SK-N-SH treated with all-trans-retinoic acid at 6 μM for 48 hours (cell line): Measurements from ENCODE around the gene ANK3.
A peak's percentile ranks its signal among the peaks of the same experiment; 100 is the strongest.

Experiments
- ATAC-seq: fragments of 200-7000 bp; cut with Tn5 transposase; 3 replicates; pipeline ENCODE4 v1.9.1; 2020; ENCODE audit warnings: mild to moderate bottlenecking, moderate library complexity
- ARNTL ChIP-seq: fragments of 450-650 bp; formaldehyde crosslinking; IDR thresholded peaks from 2 replicates; pipeline ENCODE4 v1.5.0; 2020; ENCODE audit warnings: low read depth, mild to moderate bottlenecking, moderate library complexity, borderline replicate concordance
- CREB5 ChIP-seq: fragments of 250-450 bp; sonication (Bioruptor Pico); IDR thresholded peaks from 2 replicates; pipeline ENCODE4 v1.5.1; 2020; ENCODE audit warnings: low read depth, mild to moderate bottlenecking, moderate library complexity
- CSDC2 ChIP-seq: fragments of 250-450 bp; sonication (Bioruptor Pico); IDR thresholded peaks from 2 replicates; pipeline ENCODE4 v1.5.0; 2020; ENCODE audit warnings: mild to moderate bottlenecking, moderate library complexity
- ISL1 ChIP-seq: fragments of 250-450 bp; sonication (Bioruptor Pico); IDR thresholded peaks from 2 replicates; pipeline ENCODE4 v2.1.2; 2022; ENCODE audit warnings: mild to moderate bottlenecking, moderate library complexity
- OSR1 ChIP-seq: fragments of 250-450 bp; sonication (Bioruptor Pico); IDR thresholded peaks from 2 replicates; pipeline ENCODE4 v1.8.0; 2022; ENCODE audit warnings: moderate library complexity, mild to moderate bottlenecking, inconsistent platforms
- PATZ1 ChIP-seq: fragments of 250-450 bp; sonication (Bioruptor Pico); IDR thresholded peaks from 2 replicates; pipeline ENCODE4 v1.8.0; 2020; ENCODE audit warnings: mild to moderate bottlenecking, moderate library complexity, borderline replicate concordance
- POU6F1 ChIP-seq: fragments of 250-450 bp; sonication (Bioruptor Pico); IDR thresholded peaks from 2 replicates; pipeline ENCODE4 v1.8.0; 2021; ENCODE audit warnings: low read depth, mild to moderate bottlenecking, moderate library complexity, borderline replicate concordance
- PPARA ChIP-seq: fragments of 250-450 bp; sonication (Bioruptor Pico); IDR thresholded peaks from 2 replicates; pipeline ENCODE4 v1.5.0; 2020; ENCODE audit warnings: mild to moderate bottlenecking, borderline replicate concordance
- RARB ChIP-seq: fragments of 250-450 bp; sonication (Bioruptor Pico); IDR thresholded peaks from 2 replicates; pipeline ENCODE4 v1.8.0; 2021; ENCODE audit warnings: mild to moderate bottlenecking, moderate library complexity
- SNAI2 ChIP-seq: fragments of 250-450 bp; sonication (Bioruptor Pico); IDR thresholded peaks from 2 replicates; pipeline ENCODE4 v1.5.0; 2020; ENCODE audit warnings: mild to moderate bottlenecking, moderate library complexity
- TOX ChIP-seq: fragments of 250-450 bp; sonication (Bioruptor Pico); IDR thresholded peaks from 2 replicates; pipeline ENCODE4 v1.8.0; 2021; ENCODE audit warnings: mild to moderate bottlenecking, moderate library complexity, borderline replicate concordance
- TSHZ2 ChIP-seq: fragments of 250-450 bp; sonication (Bioruptor Pico); IDR thresholded peaks from 2 replicates; pipeline ENCODE4 v1.5.0; 2020; ENCODE audit warnings: mild to moderate bottlenecking, moderate library complexity
- ZC3H10 ChIP-seq: fragments of 250-450 bp; sonication (Bioruptor Pico); IDR thresholded peaks from 2 replicates; pipeline ENCODE4 v1.5.1; 2021; ENCODE audit warnings: mild to moderate bottlenecking, moderate library complexity
- ZFP3 ChIP-seq: fragments of 250-450 bp; sonication (Bioruptor Pico); IDR thresholded peaks from 2 replicates; pipeline ENCODE4 v1.5.0; 2020; ENCODE audit warnings: mild to moderate bottlenecking, moderate library complexity
- ZNF565 ChIP-seq: fragments of 450-650 bp; formaldehyde crosslinking; conservative IDR thresholded peaks from 2 replicates; pipeline ENCODE4 v1.5.0; 2020; ENCODE audit warnings: low read depth, mild to moderate bottlenecking, moderate library complexity
- ZNF70 ChIP-seq: fragments of 450-650 bp; formaldehyde crosslinking; IDR thresholded peaks from 2 replicates; pipeline ENCODE4 v1.5.0; 2020; ENCODE audit warnings: mild to moderate bottlenecking, moderate library complexity
- ZNF8 ChIP-seq: fragments of 450-650 bp; formaldehyde crosslinking; IDR thresholded peaks from 2 replicates; pipeline ENCODE4 v1.5.0; 2020; ENCODE audit warnings: mild to moderate bottlenecking, moderate library complexity

Gene ANK3

GRCh38 chr10:60429084-60429849, 39.6 kb upstream of the ANK3 start:
- peak; percentile 61; the same call in 1 of the 2 replicates for TF ChIP-seq ISL1 (CRISPR knock-in tag)
- TF ChIP-seq PATZ1 (CRISPR knock-in tag) = no peak
- TF ChIP-seq TOX (CRISPR knock-in tag) = peak; percentile 40; the same call in 1 of the 2 replicates
- peak; percentile 42; the same call in 1 of the 2 replicates for TF ChIP-seq CREB5 (CRISPR knock-in tag)
- ATAC-seq = peak; percentile 13; the same call in 2 of the 3 replicates

GRCh38 chr10:60428387-60428737, 38.7 kb upstream of the ANK3 start:
- TF ChIP-seq RARB (CRISPR knock-in tag) (no peak), ZFP3 (CRISPR knock-in tag) (no peak), ISL1 (CRISPR knock-in tag) (peak; percentile 57), ZNF8 (CRISPR knock-in tag) (no peak)
- no peak for ATAC-seq

GRCh38 chr10:60427709-60428386, 38.2 kb upstream of the ANK3 start:
- no peak for ATAC-seq
- TF ChIP-seq CSDC2 (no peak), PPARA (no peak), TSHZ2 (CRISPR knock-in tag) (no peak), OSR1 (CRISPR knock-in tag) (no peak), ZNF70 (CRISPR knock-in tag) (no peak), RARB (CRISPR knock-in tag) (no peak), ZNF8 (CRISPR knock-in tag) (no peak), ZNF565 (CRISPR knock-in tag) (no peak), SNAI2 (CRISPR knock-in tag) (no peak), PATZ1 (CRISPR knock-in tag) (no peak), POU6F1 (CRISPR knock-in tag) (no peak), ZC3H10 (CRISPR knock-in tag) (no peak), ZFP3 (CRISPR knock-in tag) (no peak), ARNTL (CRISPR knock-in tag) (no peak), ISL1 (CRISPR knock-in tag) (no peak), CREB5 (CRISPR knock-in tag) (no peak)
